Neural progenitor cell (in vitro differentiated cells): Measurements from ENCODE around the gene YBX3. TPM values are rescaled to one million over a fixed set of nuclear protein-coding genes. Genes with fewer than 3 reads are reported as not detected.

Experiments used
- DNase-seq: peaks from one replicate; pipeline ENCODE4 v3.0.0-alpha.2; 2016; ENCODE audit warnings: low spot score
- H2AFZ ChIP-seq: fragments of 200-600 bp; sonication (generic); replicated peaks from 2 replicates; pipeline ENCODE4 v1.6.1; 2016; ENCODE audit warnings: antibody characterized with exemption
- H3F3A ChIP-seq: fragments of 200-600 bp; sonication (generic); 2 replicates; pipeline ENCODE4 v1.6.1; 2016; ENCODE audit warnings: antibody characterized with exemption, low read depth
- H3K27ac ChIP-seq: fragments of 200-600 bp; sonication (generic); 2 replicates; pipeline ENCODE4 v1.5.1; 2016; ENCODE audit warnings: mild to moderate bottlenecking
- H3K27me3 ChIP-seq: fragments of 200-600 bp; sonication (generic); 2 replicates; pipeline ENCODE4 v1.6.1; 2016; ENCODE audit warnings: mild to moderate bottlenecking, moderate library complexity
- H3K36me3 ChIP-seq: fragments of 200-600 bp; sonication (generic); 2 replicates; pipeline ENCODE4 v1.5.1; 2016
- H3K4me1 ChIP-seq: fragments of 200-600 bp; sonication (generic); 2 replicates; pipeline ENCODE4 v1.6.1; 2016; ENCODE audit warnings: mixed run types
- H3K4me2 ChIP-seq: fragments of 200-600 bp; sonication (generic); 2 replicates; pipeline ENCODE4 v1.6.1; 2016
- H3K4me3 ChIP-seq: fragments of 200-600 bp; sonication (generic); 2 replicates; pipeline ENCODE4 v1.5.1; 2016
- H3K79me2 ChIP-seq: fragments of 200-600 bp; sonication (generic); 2 replicates; pipeline ENCODE4 v1.6.1; 2016; ENCODE audit warnings: low read depth
- H3K9ac ChIP-seq: fragments of 200-600 bp; sonication (generic); 2 replicates; pipeline ENCODE4 v1.6.1; 2016
- H3K9me3 ChIP-seq: fragments of 200-600 bp; sonication (generic); 2 replicates; pipeline ENCODE4 v1.5.1; 2016; ENCODE audit warnings: low read depth
- H4K20me1 ChIP-seq: fragments of 200-600 bp; sonication (generic); 2 replicates; pipeline ENCODE4 v1.6.1; 2016; ENCODE audit warnings: low read depth
- H3K27ac Mint-ChIP-seq: 3 replicates; pipeline ENCODE4 v1.8.0; 2021; ENCODE audit warnings: mixed read lengths
- H3K27me3 Mint-ChIP-seq: 2 replicates; pipeline ENCODE4 v1.8.0; 2022; ENCODE audit warnings: low read depth, mild to moderate bottlenecking, inconsistent platforms, moderate library complexity, mixed read lengths; ENCODE audit not compliant: insufficient read depth
- H3K36me3 Mint-ChIP-seq: 3 replicates; pipeline ENCODE4 v1.8.0; 2021; ENCODE audit warnings: mixed read lengths
- H3K4me1 Mint-ChIP-seq: 3 replicates; pipeline ENCODE4 v1.8.0; 2021; ENCODE audit warnings: mixed read lengths
- H3K4me3 Mint-ChIP-seq: 3 replicates; pipeline ENCODE4 v1.8.0; 2021; ENCODE audit warnings: mild to moderate bottlenecking, moderate library complexity, mixed read lengths
- H3K9me3 Mint-ChIP-seq: 3 replicates; pipeline ENCODE4 v1.8.0; 2020; ENCODE audit warnings: mixed read lengths
- EZH2 ChIP-seq: fragments of 200-600 bp; sonication (generic); IDR thresholded peaks from 2 replicates; pipeline ENCODE4 v1.6.1; 2017; ENCODE audit warnings: antibody characterized with exemption, mild to moderate bottlenecking, moderate library complexity
- EZH2phosphoT487 ChIP-seq: fragments of 200-600 bp; sonication (generic); IDR thresholded peaks from 2 replicates; pipeline ENCODE4 v1.6.1; 2017; ENCODE audit warnings: antibody characterized with exemption
- total RNA-seq: library from RNA; depleted of rRNA; stranded (reverse); fragments of >200 nt; gene quantifications from 2 replicates; pipeline ENCODE4 v1.2.3, GENCODE V29; 2015; ENCODE audit warnings: low replicate concordance
- TF ChIP-seq, protein P1 (sequence below): fragments of 200-600 bp; sonication (generic); IDR thresholded peaks from 2 replicates; pipeline ENCODE4 v1.5.1; 2017; ENCODE audit warnings: antibody characterized with exemption, mild to moderate bottlenecking

The YBX3 gene
- total RNA-seq, 1 donor from 2014 or later, result 78.9 TPM

DNA sequence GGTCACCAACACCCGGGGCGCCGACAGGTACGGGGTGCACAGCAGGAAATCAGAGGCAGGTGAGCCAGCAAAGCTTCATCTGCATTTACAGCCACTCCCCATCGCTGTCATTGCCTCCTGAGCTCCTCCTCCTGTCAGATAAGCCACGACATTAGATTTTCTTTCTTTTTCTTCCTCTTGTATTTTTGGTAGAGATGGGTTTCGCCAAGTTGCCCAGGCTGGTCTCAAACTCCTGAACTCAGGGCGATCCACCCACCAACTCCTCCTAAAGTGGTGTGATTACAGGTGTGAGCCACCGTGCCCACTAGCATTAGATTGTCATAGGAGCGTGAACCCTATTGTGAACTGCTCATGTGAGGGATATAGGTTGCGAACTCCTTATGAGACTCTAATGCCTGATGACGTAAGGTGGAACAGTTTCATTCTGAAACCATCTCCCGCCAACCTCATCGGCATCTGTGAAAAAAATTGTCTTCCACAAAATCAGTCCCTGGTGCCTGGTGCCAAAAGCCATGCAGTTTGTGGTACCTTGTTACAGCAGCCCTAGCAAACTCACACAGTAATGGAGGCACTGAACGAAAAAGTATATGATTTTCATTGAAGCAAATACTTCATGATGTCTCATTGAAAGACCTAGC is 50.8 kb downstream of the YBX3 start:
- peaks cover 19% of the 10 kb centered on the region for H3K27me3 ChIP-seq
- no peaks in the 10 kb centered on the region for H3K9me3 ChIP-seq
- Mint-ChIP-seq H3K27ac (no peak overlapping the region), H3K36me3 (no peaks in the 10 kb centered on the region), H3K27me3 (peaks cover 8% of the 10 kb centered on the region), H3K4me3 (no peak overlapping the region), H3K9me3 (no peaks in the 10 kb centered on the region), H3K4me1 (no peaks in the 10 kb centered on the region)
- no peaks in the 10 kb centered on the region for H3K4me1 ChIP-seq
- no peak overlapping the region for H3K4me3 ChIP-seq
- no peak overlapping the region for H3K27ac ChIP-seq
- no peak overlapping the region for H3K9ac ChIP-seq
- DNase-seq, result no peak
- H3F3A ChIP-seq, result no peaks in the 10 kb centered on the region
- TF ChIP-seq EZH2 (no peak), EZH2phosphoT487 (no peak)
- TF ChIP-seq, protein P1, sequence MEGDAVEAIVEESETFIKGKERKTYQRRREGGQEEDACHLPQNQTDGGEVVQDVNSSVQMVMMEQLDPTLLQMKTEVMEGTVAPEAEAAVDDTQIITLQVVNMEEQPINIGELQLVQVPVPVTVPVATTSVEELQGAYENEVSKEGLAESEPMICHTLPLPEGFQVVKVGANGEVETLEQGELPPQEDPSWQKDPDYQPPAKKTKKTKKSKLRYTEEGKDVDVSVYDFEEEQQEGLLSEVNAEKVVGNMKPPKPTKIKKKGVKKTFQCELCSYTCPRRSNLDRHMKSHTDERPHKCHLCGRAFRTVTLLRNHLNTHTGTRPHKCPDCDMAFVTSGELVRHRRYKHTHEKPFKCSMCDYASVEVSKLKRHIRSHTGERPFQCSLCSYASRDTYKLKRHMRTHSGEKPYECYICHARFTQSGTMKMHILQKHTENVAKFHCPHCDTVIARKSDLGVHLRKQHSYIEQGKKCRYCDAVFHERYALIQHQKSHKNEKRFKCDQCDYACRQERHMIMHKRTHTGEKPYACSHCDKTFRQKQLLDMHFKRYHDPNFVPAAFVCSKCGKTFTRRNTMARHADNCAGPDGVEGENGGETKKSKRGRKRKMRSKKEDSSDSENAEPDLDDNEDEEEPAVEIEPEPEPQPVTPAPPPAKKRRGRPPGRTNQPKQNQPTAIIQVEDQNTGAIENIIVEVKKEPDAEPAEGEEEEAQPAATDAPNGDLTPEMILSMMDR, result no peak
- no peak overlapping the region for H3K4me2 ChIP-seq
- H2AFZ ChIP-seq, result no peak overlapping the region
- H4K20me1 ChIP-seq, result no peaks in the 10 kb centered on the region
- H3K79me2 ChIP-seq, result no peaks in the 10 kb centered on the region
- H3K36me3 ChIP-seq, result no peaks in the 10 kb centered on the region

DNA sequence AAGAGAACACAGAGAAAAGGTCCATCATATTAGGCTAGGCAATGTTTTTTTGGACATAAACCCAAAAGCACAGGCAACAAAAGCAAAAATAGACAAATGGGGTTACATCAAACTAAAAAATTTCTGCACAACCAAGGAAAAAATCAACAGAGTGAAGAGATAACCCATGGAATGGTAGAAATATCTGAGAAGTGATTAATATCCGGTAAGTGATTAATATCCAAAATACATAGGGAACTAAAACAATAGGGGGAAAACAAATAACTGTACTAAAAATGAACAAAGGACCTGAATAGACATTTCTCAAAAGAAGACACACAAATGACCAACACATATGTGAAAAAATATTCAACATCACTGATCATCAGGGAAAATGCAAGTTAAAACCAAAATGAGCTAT is 53.6 kb downstream of the YBX3 start:
- Mint-ChIP-seq H3K4me1 (no peaks in the 10 kb centered on the region), H3K27ac (no peak overlapping the region), H3K36me3 (no peaks in the 10 kb centered on the region), H3K9me3 (no peaks in the 10 kb centered on the region), H3K27me3 (peaks cover 10% of the 10 kb centered on the region), H3K4me3 (no peak overlapping the region)
- H3K27ac ChIP-seq, result no peak overlapping the region
- no peaks in the 10 kb centered on the region for H3K79me2 ChIP-seq
- H3K27me3 ChIP-seq, result peaks cover 19% of the 10 kb centered on the region
- no peak for DNase-seq
- H4K20me1 ChIP-seq, result no peaks in the 10 kb centered on the region
- H3K9me3 ChIP-seq, result no peaks in the 10 kb centered on the region
- no peaks in the 10 kb centered on the region for H3K36me3 ChIP-seq
- no peak overlapping the region for H2AFZ ChIP-seq
- no peak overlapping the region for H3K4me3 ChIP-seq
- H3F3A ChIP-seq, result no peaks in the 10 kb centered on the region
- H3K4me1 ChIP-seq, result no peaks in the 10 kb centered on the region
- H3K9ac ChIP-seq, result no peak overlapping the region
- TF ChIP-seq, protein P1, result no peak
- TF ChIP-seq EZH2 (no peak), EZH2phosphoT487 (no peak)
- H3K4me2 ChIP-seq, result no peak overlapping the region

DNA sequence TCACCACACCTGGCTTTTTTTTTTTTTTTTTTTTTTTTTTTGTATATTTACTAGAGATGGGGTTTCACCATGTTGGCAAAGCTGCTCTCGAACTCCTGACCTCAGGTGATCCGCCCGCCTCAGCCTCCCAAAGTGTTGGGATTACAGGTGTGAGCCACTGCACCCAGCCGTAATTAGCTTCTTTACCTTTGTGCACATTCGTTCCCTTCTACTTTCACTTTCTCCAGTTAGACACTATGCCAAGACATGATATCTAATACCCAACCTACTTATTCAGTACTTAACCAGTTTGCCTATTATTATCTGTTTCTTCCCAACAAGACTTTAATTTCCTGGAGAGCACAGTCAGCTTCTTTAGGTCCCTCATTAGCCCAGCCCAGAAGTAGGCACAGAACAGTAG is 54.6 kb downstream of the YBX3 start:
- Mint-ChIP-seq H3K4me1 (no peaks in the 10 kb centered on the region), H3K36me3 (no peaks in the 10 kb centered on the region), H3K4me3 (no peak overlapping the region), H3K27me3 (peaks cover 6% of the 10 kb centered on the region), H3K9me3 (no peaks in the 10 kb centered on the region), H3K27ac (no peak overlapping the region)
- H3K9ac ChIP-seq, result no peak overlapping the region
- no peak for DNase-seq
- H3F3A ChIP-seq, result no peaks in the 10 kb centered on the region
- no peaks in the 10 kb centered on the region for H3K36me3 ChIP-seq
- no peaks in the 10 kb centered on the region for H4K20me1 ChIP-seq
- H2AFZ ChIP-seq, result no peak overlapping the region
- H3K27me3 ChIP-seq, result peaks cover 14% of the 10 kb centered on the region
- H3K4me1 ChIP-seq, result no peaks in the 10 kb centered on the region
- H3K4me2 ChIP-seq, result no peak overlapping the region
- no peaks in the 10 kb centered on the region for H3K79me2 ChIP-seq
- TF ChIP-seq, protein P1, result no peak
- TF ChIP-seq EZH2 (no peak), EZH2phosphoT487 (no peak)
- no peak overlapping the region for H3K27ac ChIP-seq
- no peak overlapping the region for H3K4me3 ChIP-seq
- no peaks in the 10 kb centered on the region for H3K9me3 ChIP-seq
